Left lung (tissue), 10 donors: ENCODE data around the gene LLGL2. TPM values are rescaled to one million over a fixed set of nuclear protein-coding genes. Genes with fewer than 3 reads are reported as not detected.
A peak's percentile ranks its signal among the peaks of the same experiment; 100 is the strongest.

ENCODE experiments used
- ATAC-seq: fragments of 200-7000 bp; cut with Tn5 transposase; one replicate; pipeline ENCODE4 v1.9.1; 2020; ENCODE audit warnings: moderate library complexity
- DNase-seq, 4 donors: peaks; one replicate each; pipeline ENCODE4 v3.0.0-alpha.2; 2013 to 2020
- H3K27ac ChIP-seq, 2 donors: fragments of 200-600 bp; sonication (generic) in 1 of 2; one replicate each; pipeline versions ENCODE4 v1.5.0 to v1.8.0; 2020 to 2021
- H3K27me3 ChIP-seq, 2 donors: fragments of 200-600 bp; sonication (generic) in 1 of 2; one replicate each; pipeline versions ENCODE4 v1.5.0 to v1.8.0; 2020 to 2021
- H3K36me3 ChIP-seq, 2 donors: fragments of 200-600 bp; sonication (generic) in 1 of 2; one replicate each; pipeline versions ENCODE4 v1.5.0 to v1.8.0; 2020 to 2021
- H3K4me1 ChIP-seq, 2 donors: fragments of 200-600 bp; one replicate each; pipeline ENCODE4 v1.8.0; 2021
- H3K4me3 ChIP-seq, 2 donors: fragments of 200-600 bp; sonication (generic) in 1 of 2; one replicate each; pipeline versions ENCODE4 v1.5.0 to v1.8.0; 2020 to 2021; ENCODE audit warnings: mild to moderate bottlenecking in 1 of 2
- H3K9me3 ChIP-seq, 2 donors: fragments of 200-600 bp; sonication (generic) in 1 of 2; one replicate each; pipeline versions ENCODE4 v1.5.0 to v1.8.0; 2020 to 2021
- CTCF ChIP-seq, 2 donors: fragments of 200-600 bp; sonication (generic) in 1 of 2; IDR thresholded peaks; one replicate each; pipeline versions ENCODE4 v1.5.0 to v1.8.0; 2021; ENCODE audit warnings: antibody characterized with exemption in 2 of 2
- intact Hi-C, 2 donors: fragments of 100-400 bp; cut with DNase I; formaldehyde crosslinking; loops; one replicate each; pipeline versions ENCODE4 v1.11.2 to v1.14.2; 2022
- polyA plus RNA-seq, 6 donors: library from polyadenylated mRNA; unstranded; fragments of 120-200 nt; gene quantifications; one replicate each; pipeline ENCODE4 v1.2.1, GENCODE V29; 2013; ENCODE audit not compliant: insufficient read length in 6 of 6
- total RNA-seq, 2 donors: library from RNA; stranded (reverse); fragmentation: NEBNext Ultra II Directional; extraction: Animal tissue kit (Norgen Biotek cat#: 25700); gene quantifications; one replicate each; pipeline ENCODE4 v1.2.1, GENCODE V29; 2021
- donor health status: DM: no; HTN: yes; CAD: no.
- donor health status: DM: no; HTN: no; CAD: no.

LLGL2 gene
- total and polyA plus RNA-seq, 8 donors = 38.0 to 173 (median 53.1) TPM

GRCh38 chr17:75511270-75511609, 14.3 kb upstream of the LLGL2 start:
- peaks cover 0 to 24% of the 10 kb centered on the region in 2 donors for H3K27me3 ChIP-seq
- intact Hi-C loops = no loop called here
- no peak for ATAC-seq
- H3K9me3 ChIP-seq = no peaks in the 10 kb centered on the region
- H3K4me1 ChIP-seq = peaks cover 13 to 59% of the 10 kb centered on the region in 2 donors
- no peak for DNase-seq
- H3K4me3 ChIP-seq = peak overlapping the region in 1 of 2 donors; percentile 95
- TF ChIP-seq CTCF (IDR thresholded peaks at IDR 0.05) = no peak
- peaks cover 0 to 23% of the 10 kb centered on the region in 2 donors for H3K36me3 ChIP-seq
- H3K27ac ChIP-seq = peak overlapping the region; percentile 75 to 77

- no peak for TF ChIP-seq CTCF (IDR thresholded peaks at IDR 0.05)
- peak in 3 of 4 donors; percentile 64 to 83 (median 81) for DNase-seq
- Histone ChIP-seq H3K27ac (peak overlapping the region; percentile 75 to 77), H3K4me3 (peak overlapping the region in 1 of 2 donors; percentile 95), H3K9me3 (no peaks in the 10 kb centered on the region), H3K36me3 (peaks cover 0 to 16% of the 10 kb centered on the region in 2 donors), H3K27me3 (peaks cover 0 to 24% of the 10 kb centered on the region in 2 donors), H3K4me1 (peaks cover 13 to 59% of the 10 kb centered on the region in 2 donors)
- ATAC-seq = peak; percentile 1
- intact Hi-C loops = no loop called here
Observed at GRCh38 chr17:75511610-75512575, 13.6 kb upstream of the LLGL2 start.

- DNase-seq (no peak), ATAC-seq (no peak)
- Histone ChIP-seq H3K9me3 (no peaks in the 10 kb centered on the region), H3K4me3 (peak overlapping the region; percentile 3 to 95), H3K27ac (peak overlapping the region; percentile 75 to 77), H3K27me3 (peaks cover 0 to 24% of the 10 kb centered on the region in 2 donors), H3K4me1 (peaks cover 20 to 62% of the 10 kb centered on the region in 2 donors), H3K36me3 (peaks cover 0 to 4% of the 10 kb centered on the region in 2 donors)
- no peak for TF ChIP-seq CTCF (IDR thresholded peaks at IDR 0.05)
- intact Hi-C loops = no loop called here
Observed at GRCh38 chr17:75512926-75513640, 12.4 kb upstream of the LLGL2 start.

GRCh38 chr17:75513641-75514000, 11.9 kb upstream of the LLGL2 start:
- peak overlapping the region; percentile 75 to 77 for H3K27ac ChIP-seq
- H3K9me3 ChIP-seq = no peaks in the 10 kb centered on the region
- ATAC-seq (no peak), DNase-seq (peak in 1 of 4 donors; percentile 48)
- H3K4me1 ChIP-seq = peaks cover 19 to 59% of the 10 kb centered on the region in 2 donors
- H3K4me3 ChIP-seq = peak overlapping the region; percentile 3 to 95
- H3K36me3 ChIP-seq = peaks cover 0 to 6% of the 10 kb centered on the region in 2 donors
- peaks cover 0 to 24% of the 10 kb centered on the region in 2 donors for H3K27me3 ChIP-seq
- intact Hi-C loops = no loop called here
- no peak for TF ChIP-seq CTCF (IDR thresholded peaks at IDR 0.05)
